DOHH2 (cell line): ENCODE data around the gene TUBA4B.

Experiments
- H3F3A ChIP-seq: fragments of 200-600 bp; sonication (generic), shearing (Covaris generic); 2 replicates; pipeline ENCODE4 v1.6.0; 2016; ENCODE audit warnings: antibody characterized with exemption, mild to moderate bottlenecking; ENCODE audit not compliant: control insufficient read depth, insufficient read depth
- H3K27ac ChIP-seq: fragments of 200-600 bp; sonication (generic); 2 replicates; pipeline ENCODE4 v1.5.1; 2014; ENCODE audit warnings: low read depth, mild to moderate bottlenecking, low read length, moderate library complexity
- H3K27me3 ChIP-seq: fragments of 200-600 bp; sonication (generic); 2 replicates; pipeline ENCODE4 v1.6.1; 2014; ENCODE audit warnings: mild to moderate bottlenecking, low read length, mixed read lengths; ENCODE audit not compliant: control insufficient read depth
- H3K36me3 ChIP-seq: fragments of 200-600 bp; sonication (generic); 2 replicates; pipeline ENCODE4 v1.6.1; 2014; ENCODE audit warnings: mild to moderate bottlenecking, low read length, moderate library complexity, mixed read lengths; ENCODE audit not compliant: control insufficient read depth
- H3K4me1 ChIP-seq: fragments of 200-600 bp; sonication (generic); 2 replicates; pipeline ENCODE4 v1.6.1; 2014; ENCODE audit warnings: mild to moderate bottlenecking, low read length, mixed read lengths; ENCODE audit not compliant: control insufficient read depth
- H3K4me2 ChIP-seq: fragments of 200-600 bp; sonication (generic); 2 replicates; pipeline ENCODE4 v1.6.0; 2014; ENCODE audit warnings: mild to moderate bottlenecking, low read length, moderate library complexity
- H3K4me3 ChIP-seq: fragments of 200-600 bp; sonication (generic); 2 replicates; pipeline ENCODE4 v1.5.1; 2014; ENCODE audit warnings: mild to moderate bottlenecking, low read length, mixed read lengths
- H3K79me2 ChIP-seq: fragments of 200-600 bp; sonication (generic); 2 replicates; pipeline ENCODE4 v1.6.1; 2014; ENCODE audit warnings: mild to moderate bottlenecking, low read length, mixed read lengths; ENCODE audit not compliant: control insufficient read depth
- H3K9me2 ChIP-seq: fragments of 200-600 bp; sonication (generic); replicated peaks from 2 replicates; pipeline ENCODE4 v1.6.1; 2014; ENCODE audit warnings: mild to moderate bottlenecking, low read length, mixed read lengths; ENCODE audit not compliant: control insufficient read depth
- H3K9me3 ChIP-seq: fragments of 200-600 bp; sonication (generic); 2 replicates; pipeline ENCODE4 v1.6.1; 2014; ENCODE audit warnings: antibody characterized with exemption, low read length, mixed read lengths; ENCODE audit not compliant: control insufficient read depth, insufficient read depth
- H4K20me1 ChIP-seq: fragments of 200-600 bp; sonication (generic); 2 replicates; pipeline ENCODE4 v1.6.0; 2014; ENCODE audit warnings: low read depth, mild to moderate bottlenecking, antibody characterized with exemption, low read length, moderate library complexity; ENCODE audit not compliant: control insufficient read depth, insufficient read depth
- CTCF ChIP-seq: fragments of 200-600 bp; sonication (generic); IDR thresholded peaks from one replicate; pipeline ENCODE4 v1.5.1; 2014; ENCODE audit warnings: antibody characterized with exemption, mild to moderate bottlenecking, low read depth, low read length; ENCODE audit not compliant: poor library complexity, severe bottlenecking
- EZH2phosphoT487 ChIP-seq: fragments of 200-600 bp; sonication (generic); IDR thresholded peaks from 2 replicates; pipeline ENCODE4 v1.6.1; 2017; ENCODE audit warnings: borderline replicate concordance, mild to moderate bottlenecking, antibody characterized with exemption, low read length, moderate library complexity, mixed read lengths

Gene TUBA4B

GRCh38 chr2:219228911-219229304 lies 24.1 kb upstream of the TUBA4B start:
- Histone ChIP-seq H4K20me1 (no peaks in the 10 kb centered on the region), H3K9me2 (no peaks in the 10 kb centered on the region), H3K27ac (peak overlapping the region; percentile 72), H3K4me2 (peak overlapping the region; percentile 84), H3K4me3 (peak overlapping the region; percentile 88), H3K4me1 (peaks cover 31% of the 10 kb centered on the region), H3K27me3 (no peaks in the 10 kb centered on the region), H3F3A (no peaks in the 10 kb centered on the region; the same call in 1 of the 2 replicates), H3K9me3 (no peaks in the 10 kb centered on the region), H3K36me3 (peaks cover 74% of the 10 kb centered on the region), H3K79me2 (peaks cover 53% of the 10 kb centered on the region)
- TF ChIP-seq CTCF (no peak), EZH2phosphoT487 (no peak)

GRCh38 chr2:219229305-219230058 lies 23.6 kb upstream of the TUBA4B start, which contains the start of the genes ANKZF1 and ATG9A:
Gene ANKZF1 (plus strand): TSS chr2:219229806. CDS start chr2:219230258, 452 bp downstream.
Gene ATG9A (minus strand): TSS chr2:219229636. CDS start chr2:219228024, 1,612 bp downstream.
- Histone ChIP-seq H4K20me1 (no peaks in the 10 kb centered on the region), H3K4me2 (peak within 1 kb of the TSS; percentile 84), H3K4me1 (peaks cover 31% of the 10 kb centered on the region), H3K27me3 (no peaks in the 10 kb centered on the region), H3K4me3 (peak within 1 kb of the TSS; percentile 88), H3K9me3 (no peaks in the 10 kb centered on the region), H3K36me3 (peaks cover 74% of the 10 kb centered on the region), H3K79me2 (peaks cover 53% of the 10 kb centered on the region), H3K9me2 (no peaks in the 10 kb centered on the region), H3F3A (no peaks in the 10 kb centered on the region; the same call in 1 of the 2 replicates), H3K27ac (peak within 1 kb of the TSS; percentile 72)
- TF ChIP-seq EZH2phosphoT487: no peak
- no peak for TF ChIP-seq CTCF

- no peaks in the 10 kb centered on the region; the same call in 1 of the 2 replicates for H3F3A ChIP-seq
- no peaks in the 10 kb centered on the region for H3K27me3 ChIP-seq
- H3K4me2 ChIP-seq: peak overlapping the region; percentile 81
- peak overlapping the region; percentile 88 for H3K4me3 ChIP-seq
- H3K9me2 ChIP-seq: no peaks in the 10 kb centered on the region
- H4K20me1 ChIP-seq: no peaks in the 10 kb centered on the region
- H3K9me3 ChIP-seq: no peaks in the 10 kb centered on the region
- H3K4me1 ChIP-seq: peaks cover 31% of the 10 kb centered on the region
- H3K36me3 ChIP-seq: peaks cover 74% of the 10 kb centered on the region
- H3K79me2 ChIP-seq: peaks cover 53% of the 10 kb centered on the region
- TF ChIP-seq EZH2phosphoT487: no peak
- no peak for TF ChIP-seq CTCF
- H3K27ac ChIP-seq: peak overlapping the region; percentile 72
These were observed 22.9 kb upstream of the TUBA4B start for GRCh38 chr2:219230059-219230540.
